ENCODE measurements around the gene PIGT.

DNA sequence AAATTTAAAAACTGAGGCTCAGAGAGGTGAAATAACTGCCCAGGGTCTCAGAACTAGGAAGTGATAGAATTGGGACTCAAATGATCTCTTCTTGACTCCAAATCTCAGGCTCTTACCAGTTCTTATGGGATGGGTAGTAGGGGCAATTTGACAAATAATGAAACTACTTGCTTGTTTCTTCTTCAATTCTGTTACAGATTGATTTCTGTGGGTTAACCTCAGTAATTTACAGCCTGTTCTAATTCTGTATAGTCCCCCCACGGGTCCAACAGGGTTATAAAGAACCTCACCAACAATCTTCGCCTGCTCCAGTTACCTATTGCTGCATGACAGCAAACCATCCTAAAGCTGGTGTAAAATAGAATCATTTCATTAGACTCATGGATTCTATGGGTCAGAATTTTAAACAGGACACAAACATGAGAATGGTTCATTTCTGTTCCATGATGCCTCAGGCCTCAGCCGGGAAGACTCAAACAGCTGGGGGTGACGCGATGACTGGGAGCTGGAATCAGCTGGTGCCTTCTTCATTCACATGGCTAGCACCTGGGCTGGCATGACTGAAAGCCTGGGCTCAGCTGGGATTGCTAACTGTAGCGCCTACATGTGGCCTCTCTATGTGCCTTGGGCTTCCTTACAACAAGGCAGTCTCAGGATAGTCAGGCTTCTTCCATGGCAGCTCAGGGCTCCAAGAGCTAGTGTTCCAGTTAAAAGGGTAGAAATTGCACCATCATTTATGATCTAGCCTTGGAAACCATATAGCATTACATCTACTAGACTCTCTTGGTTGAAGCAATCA, 47.0 kb downstream of the PIGT start:
- TF ChIP-seq, protein P1, sequence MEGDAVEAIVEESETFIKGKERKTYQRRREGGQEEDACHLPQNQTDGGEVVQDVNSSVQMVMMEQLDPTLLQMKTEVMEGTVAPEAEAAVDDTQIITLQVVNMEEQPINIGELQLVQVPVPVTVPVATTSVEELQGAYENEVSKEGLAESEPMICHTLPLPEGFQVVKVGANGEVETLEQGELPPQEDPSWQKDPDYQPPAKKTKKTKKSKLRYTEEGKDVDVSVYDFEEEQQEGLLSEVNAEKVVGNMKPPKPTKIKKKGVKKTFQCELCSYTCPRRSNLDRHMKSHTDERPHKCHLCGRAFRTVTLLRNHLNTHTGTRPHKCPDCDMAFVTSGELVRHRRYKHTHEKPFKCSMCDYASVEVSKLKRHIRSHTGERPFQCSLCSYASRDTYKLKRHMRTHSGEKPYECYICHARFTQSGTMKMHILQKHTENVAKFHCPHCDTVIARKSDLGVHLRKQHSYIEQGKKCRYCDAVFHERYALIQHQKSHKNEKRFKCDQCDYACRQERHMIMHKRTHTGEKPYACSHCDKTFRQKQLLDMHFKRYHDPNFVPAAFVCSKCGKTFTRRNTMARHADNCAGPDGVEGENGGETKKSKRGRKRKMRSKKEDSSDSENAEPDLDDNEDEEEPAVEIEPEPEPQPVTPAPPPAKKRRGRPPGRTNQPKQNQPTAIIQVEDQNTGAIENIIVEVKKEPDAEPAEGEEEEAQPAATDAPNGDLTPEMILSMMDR (IDR thresholded peaks at IDR 0.05), result no peak
- TF ChIP-seq POLR2AphosphoS5 (IDR thresholded peaks at IDR 0.05; ENCODE audit: low read depth, low read length) (no peak), TCF7L2 (IDR thresholded peaks at IDR 0.05; ENCODE audit: low read depth, low read length) (no peak), SIN3A (IDR thresholded peaks at IDR 0.05; ENCODE audit: borderline replicate concordance, insufficient read depth, low read depth, low read length) (no peak)
